WTC11 (cell line): ENCODE data around the gene PUDP. TPM values are rescaled to one million over a fixed set of nuclear protein-coding genes. Genes with fewer than 3 reads are reported as not detected.

Source experiments
- ATAC-seq: fragments of 200-7000 bp; cut with Tn5 transposase; 2 replicates; pipeline ENCODE4 v1.10.0; 2021; ENCODE audit warnings: mild to moderate bottlenecking, moderate library complexity
- CTCF ChIA-PET: fragments of 300-600 bp; sonication (Branson Sonifier 250); formaldehyde crosslinking; loops from one replicate; lab custom pipeline; 2021; ENCODE audit warnings: antibody characterized with exemption; lab: Charles Lee
- POLR2A ChIA-PET: fragments of 350-600 bp; sonication (Branson Sonifier 250); formaldehyde crosslinking; loops from one replicate; lab custom pipeline; 2021; ENCODE audit warnings: antibody characterized with exemption; lab: Charles Lee
- DNase-seq: peaks from one replicate; pipeline ENCODE4 v3.0.0; 2021; ENCODE audit warnings: low spot score
- H3K27ac Mint-ChIP-seq: 2 replicates; pipeline ENCODE4 v1.8.0; 2021; ENCODE audit warnings: mixed read lengths
- H3K27me3 Mint-ChIP-seq: 2 replicates; pipeline ENCODE4 v1.8.0; 2021; ENCODE audit warnings: low read depth, mild to moderate bottlenecking, moderate library complexity, mixed read lengths
- H3K36me3 Mint-ChIP-seq: 2 replicates; pipeline ENCODE4 v1.8.0; 2021; ENCODE audit warnings: mixed read lengths
- H3K4me1 Mint-ChIP-seq: 2 replicates; pipeline ENCODE4 v1.8.0; 2022; ENCODE audit warnings: mixed read lengths
- H3K4me3 Mint-ChIP-seq: 2 replicates; pipeline ENCODE4 v1.8.0; 2021; ENCODE audit warnings: mild to moderate bottlenecking, moderate library complexity, mixed read lengths
- H3K9me3 Mint-ChIP-seq: 2 replicates; pipeline ENCODE4 v1.8.0; 2021; ENCODE audit warnings: mixed read lengths
- ATF1 ChIP-seq: sonication (generic); formaldehyde crosslinking; IDR thresholded peaks from 2 replicates; pipeline ENCODE4 v1.8.1; 2023; ENCODE audit warnings: mild to moderate bottlenecking, moderate library complexity, missing genetic modification reagents
- ATF2 ChIP-seq: sonication (generic); formaldehyde crosslinking; IDR thresholded peaks from 2 replicates; pipeline ENCODE4 v1.8.1; 2022; ENCODE audit warnings: low read depth, missing genetic modification reagents, borderline replicate concordance
- ATF3 ChIP-seq: sonication (generic); formaldehyde crosslinking; conservative IDR thresholded peaks from 2 replicates; pipeline ENCODE4 v1.8.1; 2022; ENCODE audit warnings: mild to moderate bottlenecking, missing genetic modification reagents
- CREM ChIP-seq: sonication (generic); formaldehyde crosslinking; IDR thresholded peaks from 2 replicates; pipeline ENCODE4 v1.8.1; 2022; ENCODE audit warnings: mild to moderate bottlenecking, missing genetic modification reagents, moderate library complexity
- E2F1 ChIP-seq: sonication (generic); formaldehyde crosslinking; IDR thresholded peaks from 2 replicates; pipeline ENCODE4 v1.8.0; 2022; ENCODE audit warnings: mild to moderate bottlenecking, missing genetic modification reagents
- ERG ChIP-seq: fragments of 250-450 bp; sonication (Bioruptor Pico); IDR thresholded peaks from 2 replicates; pipeline ENCODE4 v1.8.0; 2021; ENCODE audit warnings: mild to moderate bottlenecking
- ESRRA ChIP-seq: sonication (generic); formaldehyde crosslinking; IDR thresholded peaks from 2 replicates; pipeline ENCODE4 v1.8.1; 2022; ENCODE audit warnings: mild to moderate bottlenecking, missing genetic modification reagents, borderline replicate concordance
- ETV6 ChIP-seq: sonication (generic); formaldehyde crosslinking; IDR thresholded peaks from 2 replicates; pipeline ENCODE4 v1.8.1; 2022; ENCODE audit warnings: mild to moderate bottlenecking, missing genetic modification reagents
- FOXP4 ChIP-seq: sonication (generic); formaldehyde crosslinking; IDR thresholded peaks from 2 replicates; pipeline ENCODE4 v1.8.0; 2022; ENCODE audit warnings: mild to moderate bottlenecking, missing genetic modification reagents
- JUN ChIP-seq: sonication (generic); formaldehyde crosslinking; IDR thresholded peaks from 2 replicates; pipeline ENCODE4 v1.8.0; 2023; ENCODE audit warnings: mild to moderate bottlenecking, missing genetic modification reagents
- KAT7 ChIP-seq: sonication (generic); formaldehyde crosslinking; IDR thresholded peaks from 2 replicates; pipeline ENCODE4 v1.8.1; 2023; ENCODE audit warnings: missing genetic modification reagents, mild to moderate bottlenecking, borderline replicate concordance
- MLX ChIP-seq: sonication (generic); formaldehyde crosslinking; IDR thresholded peaks from 2 replicates; pipeline ENCODE4 v1.8.1; 2023; ENCODE audit warnings: mild to moderate bottlenecking, missing genetic modification reagents, moderate library complexity
- MXD4 ChIP-seq: fragments of 250-450 bp; sonication (Bioruptor Pico); IDR thresholded peaks from 2 replicates; pipeline ENCODE4 v1.8.0; 2021; ENCODE audit warnings: mild to moderate bottlenecking, moderate library complexity, borderline replicate concordance
- NFATC4 ChIP-seq: fragments of 250-450 bp; sonication (Bioruptor Pico); IDR thresholded peaks from 2 replicates; pipeline ENCODE4 v1.9.0; 2021; ENCODE audit warnings: mild to moderate bottlenecking
- NR1H2 ChIP-seq: sonication (generic); formaldehyde crosslinking; IDR thresholded peaks from 2 replicates; pipeline ENCODE4 v1.9.0; 2021; ENCODE audit warnings: mild to moderate bottlenecking, moderate library complexity, missing genetic modification reagents
- RORB ChIP-seq: fragments of 250-450 bp; sonication (Bioruptor Pico); IDR thresholded peaks from 2 replicates; pipeline ENCODE4 v1.9.0; 2021; ENCODE audit warnings: mild to moderate bottlenecking
- SOX15 ChIP-seq: fragments of 250-450 bp; sonication (Bioruptor Pico); IDR thresholded peaks from 2 replicates; pipeline ENCODE4 v1.9.0; 2021; ENCODE audit warnings: mild to moderate bottlenecking
- STAT6 ChIP-seq: sonication (generic); formaldehyde crosslinking; conservative IDR thresholded peaks from 2 replicates; pipeline ENCODE4 v1.8.1; 2023; ENCODE audit warnings: mild to moderate bottlenecking, low read depth, missing genetic modification reagents, moderate library complexity
- TP53 ChIP-seq: sonication (generic); formaldehyde crosslinking; IDR thresholded peaks from 2 replicates; pipeline ENCODE4 v1.8.1; 2023; ENCODE audit warnings: mild to moderate bottlenecking, missing genetic modification reagents
- ZMAT4 ChIP-seq: fragments of 250-450 bp; sonication (Bioruptor Pico); IDR thresholded peaks from 2 replicates; pipeline ENCODE4 v1.9.0; 2021; ENCODE audit warnings: mild to moderate bottlenecking
- ZNF138 ChIP-seq: sonication (generic); formaldehyde crosslinking; conservative IDR thresholded peaks from 2 replicates; pipeline ENCODE4 v1.8.1; 2022; ENCODE audit warnings: mild to moderate bottlenecking, moderate library complexity, missing genetic modification reagents
- ZNF219 ChIP-seq: sonication (generic); formaldehyde crosslinking; IDR thresholded peaks from 2 replicates; pipeline ENCODE4 v1.8.0; 2023; ENCODE audit warnings: missing genetic modification reagents, mild to moderate bottlenecking, borderline replicate concordance
- ZNF232 ChIP-seq: sonication (generic); formaldehyde crosslinking; IDR thresholded peaks from 2 replicates; pipeline ENCODE4 v1.8.0; 2022; ENCODE audit warnings: mild to moderate bottlenecking, missing genetic modification reagents
- ZNF317 ChIP-seq: sonication (generic); formaldehyde crosslinking; IDR thresholded peaks from 2 replicates; pipeline ENCODE4 v1.8.1; 2023; ENCODE audit warnings: low read depth, mild to moderate bottlenecking, moderate library complexity, missing genetic modification reagents, borderline replicate concordance
- total RNA-seq: library from RNA; stranded (reverse); gene quantifications from 3 replicates; pipeline ENCODE4 v1.2.3, GENCODE V29; 2021

PUDP gene
- total RNA-seq, 1 experiment from 2014 or later, result 20.8 TPM

GRCh38 chrX:7143076-7143475 is 4.9 kb downstream of the PUDP start (continued):
- TF ChIP-seq ATF2, result no peak
- TF ChIP-seq ZMAT4 (CRISPR knock-in tag), result no peak
- no peak for TF ChIP-seq RORB (CRISPR knock-in tag)

GRCh38 chrX:7139202-7140081 is 8.5 kb downstream of the PUDP start:
- ChIA-PET CTCF (no interaction called here), POLR2A (no interaction called here)
- H3K4me3 Mint-ChIP-seq, result no peak overlapping the region
- no peak for ATAC-seq
- TF ChIP-seq JUN (CRISPR knock-in tag), result no peak
- no peak for TF ChIP-seq FOXP4
- no peak for TF ChIP-seq STAT6 (CRISPR knock-in tag)
- TF ChIP-seq ATF1 (CRISPR knock-in tag), result no peak
- no peak for TF ChIP-seq ZNF138
- no peak for TF ChIP-seq MLX (CRISPR knock-in tag)
- TF ChIP-seq, all 79 proteins: peak for 0
- Mint-ChIP-seq H3K9me3 (no peaks in the 10 kb centered on the region), H3K27me3 (no peaks in the 10 kb centered on the region), H3K36me3 (no peaks in the 10 kb centered on the region), H3K4me1 (no peaks in the 10 kb centered on the region), H3K27ac (no peak overlapping the region)
- no peak for DNase-seq

GRCh38 chrX:7134981-7135380 is 13.0 kb downstream of the PUDP start:
- H3K36me3 Mint-ChIP-seq, result peaks cover 2% of the 10 kb centered on the region; the same call in 1 of the 2 replicates
- no peaks in the 10 kb centered on the region; the same call in 1 of the 2 replicates for H3K9me3 Mint-ChIP-seq
- no peak overlapping the region for H3K27ac Mint-ChIP-seq
- ChIA-PET POLR2A (no interaction called here), CTCF (no interaction called here)
- DNase-seq (no peak), ATAC-seq (no peak)
- no peaks in the 10 kb centered on the region for H3K27me3 Mint-ChIP-seq
- H3K4me3 Mint-ChIP-seq, result no peak overlapping the region
- H3K4me1 Mint-ChIP-seq, result peaks cover 17% of the 10 kb centered on the region
- TF ChIP-seq ESRRA (CRISPR knock-in tag), result no peak
- TF ChIP-seq MXD4 (CRISPR knock-in tag), result no peak
- no peak for TF ChIP-seq ERG (CRISPR knock-in tag)
- no peak for TF ChIP-seq ZNF232 (CRISPR knock-in tag)
- no peak for TF ChIP-seq ZNF219 (CRISPR knock-in tag)
- TF ChIP-seq SOX15, result no peak
- no peak for TF ChIP-seq CREM
- TF ChIP-seq KAT7, result no peak
- TF ChIP-seq NFATC4 (CRISPR knock-in tag), result no peak
- TF ChIP-seq NR1H2, result no peak
- no peak for TF ChIP-seq ZNF317
- TF ChIP-seq E2F1, result no peak
- TF ChIP-seq ETV6 (CRISPR knock-in tag), result no peak
- no peak for TF ChIP-seq TP53 (CRISPR knock-in tag)
- TF ChIP-seq ATF3 (CRISPR knock-in tag), result no peak
